Liver (tissue), 9 donors: Measurements from ENCODE around the gene PIPOX. TPM values are rescaled to one million over a fixed set of nuclear protein-coding genes. Genes with fewer than 3 reads are reported as not detected.

Experiments
- DNase-seq: peaks from one replicate; pipeline ENCODE4 v3.0.0-alpha.2; 2017; ENCODE audit warnings: low spot score
- H3K27ac ChIP-seq, 2 donors: one replicate each; pipeline ENCODE4 v1.7.0; 2013; ENCODE audit warnings: inconsistent platforms in 2 of 2, low read length in 2 of 2, control low read depth in 1 of 2, low read depth in 1 of 2, mild to moderate bottlenecking in 1 of 2
- H3K27me3 ChIP-seq, 4 donors: one replicate each; pipeline versions ENCODE4 v1.6.1 to v1.7.0; 2013; ENCODE audit warnings: low read length in 3 of 4, inconsistent platforms in 1 of 4, mild to moderate bottlenecking in 1 of 4, moderate library complexity in 1 of 4; ENCODE audit not compliant: control insufficient read depth in 4 of 4, insufficient read depth in 4 of 4
- H3K36me3 ChIP-seq, 4 donors: one replicate each; pipeline versions ENCODE4 v1.6.1 to v1.7.0; 2013; ENCODE audit warnings: low read length in 3 of 4, mild to moderate bottlenecking in 3 of 4, low read depth in 1 of 4, moderate library complexity in 1 of 4; ENCODE audit not compliant: control insufficient read depth in 4 of 4, insufficient read depth in 3 of 4
- H3K4me1 ChIP-seq, 4 donors: one replicate each; pipeline versions ENCODE4 v1.6.1 to v1.7.0; 2013; ENCODE audit warnings: low read length in 3 of 4, mild to moderate bottlenecking in 3 of 4, moderate library complexity in 1 of 4; ENCODE audit not compliant: control insufficient read depth in 4 of 4, insufficient read depth in 4 of 4
- H3K4me3 ChIP-seq, 3 donors: one replicate each; pipeline versions ENCODE4 v1.6.1 to v1.7.0; 2013; ENCODE audit warnings: low read length in 3 of 3, control low read depth in 1 of 3, low read depth in 1 of 3, mild to moderate bottlenecking in 1 of 3
- H3K9ac ChIP-seq, 2 donors: one replicate each; pipeline ENCODE4 v1.7.0; 2013; ENCODE audit warnings: low read length in 2 of 2, mild to moderate bottlenecking in 2 of 2, moderate library complexity in 2 of 2, control low read depth in 1 of 2, low read depth in 1 of 2
- H3K9me3 ChIP-seq, 4 donors: one replicate each; pipeline versions ENCODE4 v1.6.1 to v1.7.0; 2013; ENCODE audit warnings: low read length in 3 of 4; ENCODE audit not compliant: control insufficient read depth in 4 of 4
- EGR1 ChIP-seq, 2 donors: IDR thresholded peaks; 2 replicates each; pipeline ENCODE4 v1.6.1; 2016 to 2018; ENCODE audit warnings: antibody characterized with exemption in 2 of 2, low read depth in 2 of 2
- FOXA1 ChIP-seq: IDR thresholded peaks from 2 replicates; pipeline ENCODE4 v1.6.1; 2016; ENCODE audit warnings: antibody characterized with exemption
- FOXA2 ChIP-seq: IDR thresholded peaks from 2 replicates; pipeline ENCODE4 v1.6.1; 2016; ENCODE audit warnings: antibody characterized with exemption
- GABPA ChIP-seq, 2 donors: IDR thresholded peaks in 1 of 2; conservative IDR thresholded peaks in 1 of 2; 2 replicates each; pipeline ENCODE4 v1.6.1; 2016; ENCODE audit warnings: antibody characterized with exemption in 2 of 2, mild to moderate bottlenecking in 1 of 2, moderate library complexity in 1 of 2
- HNF4A ChIP-seq, 2 donors: conservative IDR thresholded peaks; 2 replicates each; pipeline ENCODE4 v1.6.1; 2016; ENCODE audit warnings: antibody characterized with exemption in 2 of 2, mild to moderate bottlenecking in 2 of 2
- HNF4G ChIP-seq: IDR thresholded peaks from 2 replicates; pipeline ENCODE4 v1.6.1; 2016; ENCODE audit warnings: antibody characterized with exemption
- JUND ChIP-seq, 2 donors: IDR thresholded peaks; 2 replicates each; pipeline ENCODE4 v1.6.1; 2016; ENCODE audit warnings: antibody characterized with exemption in 2 of 2
- NR2F2 ChIP-seq: IDR thresholded peaks from 2 replicates; pipeline ENCODE4 v1.6.1; 2016; ENCODE audit warnings: antibody characterized with exemption
- RAD21 ChIP-seq, 2 donors: IDR thresholded peaks; 2 replicates each; pipeline ENCODE4 v1.6.1; 2016; ENCODE audit warnings: antibody characterized with exemption in 2 of 2, mild to moderate bottlenecking in 2 of 2
- RXRA ChIP-seq, 2 donors: IDR thresholded peaks; 2 replicates each; pipeline ENCODE4 v1.6.1; 2017 to 2018; ENCODE audit warnings: antibody characterized with exemption in 2 of 2, mild to moderate bottlenecking in 1 of 2
- SP1 ChIP-seq: IDR thresholded peaks from 2 replicates; pipeline ENCODE4 v1.6.1; 2018; ENCODE audit warnings: antibody characterized with exemption, mild to moderate bottlenecking
- TAF1 ChIP-seq: conservative IDR thresholded peaks from 2 replicates; pipeline ENCODE4 v1.6.1; 2016; ENCODE audit warnings: antibody characterized with exemption, mild to moderate bottlenecking
- YY1 ChIP-seq: IDR thresholded peaks from 2 replicates; pipeline ENCODE4 v1.6.1; 2016; ENCODE audit warnings: antibody characterized with exemption, mild to moderate bottlenecking
- WGBS: extraction: QIAGEN DNeasy Blood & Tissue Kit; methylation state at CpG from one replicate; pipeline ENCODE4 v1.1.7; 2013; 5-methylcytosine and 5-hydroxymethylcytosine counted together
- polyA plus RNA-seq, 2 donors: library from polyadenylated mRNA; stranded (reverse) in 1 of 2; unstranded in 1 of 2; fragments of 200-250 nt in 1 of 2; fragments of >200 nt in 1 of 2; fragmentation: Nextera tagmentation in 1 of 2; extraction: Ambion mirVana in 1 of 2; gene quantifications; one replicate each; pipeline versions ENCODE4 v1.2.1 to v1.2.3, GENCODE V29; 2013 to 2015
- total RNA-seq, 2 donors: library from RNA; depleted of rRNA; stranded (reverse); fragments of >200 nt; gene quantifications; one replicate each; pipeline ENCODE4 v1.2.3, GENCODE V29; 2014
- TF ChIP-seq, protein P1 (sequence below): fragments of 150-350 bp; IDR thresholded peaks from 2 replicates; pipeline ENCODE4 v1.5.1; 2017; ENCODE audit warnings: improper control_type of control experiment, low read depth, low read length; ENCODE audit not compliant: missing input control
- TF ChIP-seq, protein P2 (sequence below): IDR thresholded peaks from 2 replicates; pipeline ENCODE4 v1.6.1; 2016; ENCODE audit warnings: antibody characterized with exemption, mild to moderate bottlenecking
- TF ChIP-seq, protein P3 (sequence below): IDR thresholded peaks from 2 replicates; pipeline ENCODE4 v1.6.1; 2016; ENCODE audit warnings: antibody characterized with exemption
- TF ChIP-seq, protein P4 (sequence below): IDR thresholded peaks from 2 replicates; pipeline ENCODE4 v1.6.1; 2016; ENCODE audit warnings: antibody characterized with exemption
- donor health status: healthy.
- donor health status: healthy.
- donor health status: healthy.
- donor health status: healthy.
- donor health status: healthy.

PIPOX gene
- total and polyA plus RNA-seq, 4 donors, result 19.3 to 227 (median 158) TPM

- TF ChIP-seq, protein P1, sequence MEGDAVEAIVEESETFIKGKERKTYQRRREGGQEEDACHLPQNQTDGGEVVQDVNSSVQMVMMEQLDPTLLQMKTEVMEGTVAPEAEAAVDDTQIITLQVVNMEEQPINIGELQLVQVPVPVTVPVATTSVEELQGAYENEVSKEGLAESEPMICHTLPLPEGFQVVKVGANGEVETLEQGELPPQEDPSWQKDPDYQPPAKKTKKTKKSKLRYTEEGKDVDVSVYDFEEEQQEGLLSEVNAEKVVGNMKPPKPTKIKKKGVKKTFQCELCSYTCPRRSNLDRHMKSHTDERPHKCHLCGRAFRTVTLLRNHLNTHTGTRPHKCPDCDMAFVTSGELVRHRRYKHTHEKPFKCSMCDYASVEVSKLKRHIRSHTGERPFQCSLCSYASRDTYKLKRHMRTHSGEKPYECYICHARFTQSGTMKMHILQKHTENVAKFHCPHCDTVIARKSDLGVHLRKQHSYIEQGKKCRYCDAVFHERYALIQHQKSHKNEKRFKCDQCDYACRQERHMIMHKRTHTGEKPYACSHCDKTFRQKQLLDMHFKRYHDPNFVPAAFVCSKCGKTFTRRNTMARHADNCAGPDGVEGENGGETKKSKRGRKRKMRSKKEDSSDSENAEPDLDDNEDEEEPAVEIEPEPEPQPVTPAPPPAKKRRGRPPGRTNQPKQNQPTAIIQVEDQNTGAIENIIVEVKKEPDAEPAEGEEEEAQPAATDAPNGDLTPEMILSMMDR, result no peak
- no peak for TF ChIP-seq GABPA (IDR thresholded peaks at IDR 0.05 in 1 of 2, conservative IDR thresholded peaks at IDR 0.05 in 1 of 2)
- no peak for TF ChIP-seq RAD21 (IDR thresholded peaks at IDR 0.05)
- no peak for TF ChIP-seq HNF4G
- TF ChIP-seq FOXA1, result no peak
These were observed 52.5 kb downstream of the PIPOX start (continued) for GRCh38 chr17:29095439-29095838.

GRCh38 chr17:29096094-29096493 is 53.2 kb downstream of the PIPOX start:
- no peak overlapping the region for H3K9ac ChIP-seq
- no peaks in the 10 kb centered on the region for H3K27me3 ChIP-seq
- no peak overlapping the region for H3K4me3 ChIP-seq
- peaks cover 34 to 97% (median 76%) of the 10 kb centered on the region in 4 donors for H3K36me3 ChIP-seq
- no peak overlapping the region for H3K27ac ChIP-seq
- no peaks in the 10 kb centered on the region for H3K4me1 ChIP-seq
- TF ChIP-seq, protein P1, result no peak
- TF ChIP-seq TAF1 (no peak), JUND (IDR thresholded peaks at IDR 0.05) (no peak), HNF4A (conservative IDR thresholded peaks at IDR 0.05) (no peak)
- no peak for DNase-seq
- no peaks in the 10 kb centered on the region for H3K9me3 ChIP-seq
- 87% methylated on average over 6 of the region's 6 CpGs for WGBS

DNA sequence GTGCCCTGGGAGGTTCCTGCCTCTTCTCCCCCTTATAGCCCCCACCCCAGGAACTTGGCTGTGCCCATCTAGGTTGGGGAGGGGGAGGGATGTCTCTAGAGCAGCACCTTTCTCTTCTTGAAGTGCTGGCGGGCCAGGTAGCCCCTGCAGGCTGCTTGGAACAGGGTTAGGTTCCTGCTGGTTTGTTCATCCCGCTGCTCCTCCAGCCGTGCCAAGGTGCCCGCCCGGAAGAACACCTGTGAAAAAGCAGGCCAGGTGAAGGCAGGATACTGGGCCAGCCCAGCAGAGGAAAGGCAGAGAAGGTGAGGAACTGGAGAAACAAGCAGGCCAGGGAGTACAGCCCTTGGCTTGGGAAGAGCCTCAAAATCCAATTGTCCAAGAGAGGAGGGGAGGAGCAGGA is 56.6 kb downstream of the PIPOX start:
- no peak overlapping the region for H3K9ac ChIP-seq
- whole genome bisulfite sequencing, result 96% methylated on average over 5 of the region's 5 CpGs
- DNase-seq, result no peak

More for the DNA sequence above, 56.6 kb downstream of the PIPOX start:
- H3K9me3 ChIP-seq, result no peaks in the 10 kb centered on the region
- H3K4me1 ChIP-seq, result no peaks in the 10 kb centered on the region
- no peak overlapping the region for H3K4me3 ChIP-seq
- no peak for TF ChIP-seq FOXA2
- no peak for TF ChIP-seq TAF1
- no peak for TF ChIP-seq HNF4G
- TF ChIP-seq EGR1 (IDR thresholded peaks at IDR 0.05; ENCODE audit: low read depth in 2 of 2), result no peak
- no peak for TF ChIP-seq RAD21 (IDR thresholded peaks at IDR 0.05)
- no peak for TF ChIP-seq SP1
- TF ChIP-seq, protein P1, result no peak
- TF ChIP-seq RXRA (IDR thresholded peaks at IDR 0.05), result no peak
- TF ChIP-seq, protein P2, sequence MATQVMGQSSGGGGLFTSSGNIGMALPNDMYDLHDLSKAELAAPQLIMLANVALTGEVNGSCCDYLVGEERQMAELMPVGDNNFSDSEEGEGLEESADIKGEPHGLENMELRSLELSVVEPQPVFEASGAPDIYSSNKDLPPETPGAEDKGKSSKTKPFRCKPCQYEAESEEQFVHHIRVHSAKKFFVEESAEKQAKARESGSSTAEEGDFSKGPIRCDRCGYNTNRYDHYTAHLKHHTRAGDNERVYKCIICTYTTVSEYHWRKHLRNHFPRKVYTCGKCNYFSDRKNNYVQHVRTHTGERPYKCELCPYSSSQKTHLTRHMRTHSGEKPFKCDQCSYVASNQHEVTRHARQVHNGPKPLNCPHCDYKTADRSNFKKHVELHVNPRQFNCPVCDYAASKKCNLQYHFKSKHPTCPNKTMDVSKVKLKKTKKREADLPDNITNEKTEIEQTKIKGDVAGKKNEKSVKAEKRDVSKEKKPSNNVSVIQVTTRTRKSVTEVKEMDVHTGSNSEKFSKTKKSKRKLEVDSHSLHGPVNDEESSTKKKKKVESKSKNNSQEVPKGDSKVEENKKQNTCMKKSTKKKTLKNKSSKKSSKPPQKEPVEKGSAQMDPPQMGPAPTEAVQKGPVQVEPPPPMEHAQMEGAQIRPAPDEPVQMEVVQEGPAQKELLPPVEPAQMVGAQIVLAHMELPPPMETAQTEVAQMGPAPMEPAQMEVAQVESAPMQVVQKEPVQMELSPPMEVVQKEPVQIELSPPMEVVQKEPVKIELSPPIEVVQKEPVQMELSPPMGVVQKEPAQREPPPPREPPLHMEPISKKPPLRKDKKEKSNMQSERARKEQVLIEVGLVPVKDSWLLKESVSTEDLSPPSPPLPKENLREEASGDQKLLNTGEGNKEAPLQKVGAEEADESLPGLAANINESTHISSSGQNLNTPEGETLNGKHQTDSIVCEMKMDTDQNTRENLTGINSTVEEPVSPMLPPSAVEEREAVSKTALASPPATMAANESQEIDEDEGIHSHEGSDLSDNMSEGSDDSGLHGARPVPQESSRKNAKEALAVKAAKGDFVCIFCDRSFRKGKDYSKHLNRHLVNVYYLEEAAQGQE, result no peak
- TF ChIP-seq, protein P3, sequence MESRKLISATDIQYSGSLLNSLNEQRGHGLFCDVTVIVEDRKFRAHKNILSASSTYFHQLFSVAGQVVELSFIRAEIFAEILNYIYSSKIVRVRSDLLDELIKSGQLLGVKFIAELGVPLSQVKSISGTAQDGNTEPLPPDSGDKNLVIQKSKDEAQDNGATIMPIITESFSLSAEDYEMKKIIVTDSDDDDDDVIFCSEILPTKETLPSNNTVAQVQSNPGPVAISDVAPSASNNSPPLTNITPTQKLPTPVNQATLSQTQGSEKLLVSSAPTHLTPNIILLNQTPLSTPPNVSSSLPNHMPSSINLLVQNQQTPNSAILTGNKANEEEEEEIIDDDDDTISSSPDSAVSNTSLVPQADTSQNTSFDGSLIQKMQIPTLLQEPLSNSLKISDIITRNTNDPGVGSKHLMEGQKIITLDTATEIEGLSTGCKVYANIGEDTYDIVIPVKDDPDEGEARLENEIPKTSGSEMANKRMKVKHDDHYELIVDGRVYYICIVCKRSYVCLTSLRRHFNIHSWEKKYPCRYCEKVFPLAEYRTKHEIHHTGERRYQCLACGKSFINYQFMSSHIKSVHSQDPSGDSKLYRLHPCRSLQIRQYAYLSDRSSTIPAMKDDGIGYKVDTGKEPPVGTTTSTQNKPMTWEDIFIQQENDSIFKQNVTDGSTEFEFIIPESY, result no peak
- no peak for TF ChIP-seq YY1
- TF ChIP-seq NR2F2, result no peak
- TF ChIP-seq FOXA1, result no peak
- TF ChIP-seq, protein P4, sequence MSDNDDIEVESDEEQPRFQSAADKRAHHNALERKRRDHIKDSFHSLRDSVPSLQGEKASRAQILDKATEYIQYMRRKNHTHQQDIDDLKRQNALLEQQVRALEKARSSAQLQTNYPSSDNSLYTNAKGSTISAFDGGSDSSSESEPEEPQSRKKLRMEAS, result no peak
- no peak for TF ChIP-seq HNF4A (conservative IDR thresholded peaks at IDR 0.05)
- TF ChIP-seq GABPA (IDR thresholded peaks at IDR 0.05 in 1 of 2, conservative IDR thresholded peaks at IDR 0.05 in 1 of 2), result no peak
- peaks cover 31 to 95% (median 70%) of the 10 kb centered on the region in 4 donors for H3K36me3 ChIP-seq
- H3K27ac ChIP-seq, result no peak overlapping the region
- H3K27me3 ChIP-seq, result no peaks in the 10 kb centered on the region
